ENCODE results near the gene DMRTA1. TPM values are rescaled to one million over a fixed set of nuclear protein-coding genes. Genes with fewer than 3 reads are reported as not detected.

The DMRTA1 gene
- total and polyA plus RNA-seq, 11 donors: 0.06 to 1.2 (median 0.60) TPM

GRCh38 chr9:22415941-22416691 lies 30.5 kb upstream of the DMRTA1 start:
- Histone ChIP-seq H3K4me3 (no peak overlapping the region), H3K4me1 (no peaks in the 10 kb centered on the region), H3K27ac (no peak overlapping the region), H3K9me3 (peaks cover 0 to 5% (median 0%) of the 10 kb centered on the region in 12 donors), H3K36me3 (no peaks in the 10 kb centered on the region), H3K27me3 (no peaks in the 10 kb centered on the region)
- WGBS, 4 donors: 64 to 71% (median 68%) methylated on average over 5 of the region's 5 CpGs
- TF ChIP-seq CTCF (IDR thresholded peaks at IDR 0.05) (no peak), POLR2A (IDR thresholded peaks at IDR 0.05) (no peak)
- DNase-seq (no peak), ATAC-seq (no peak)
- intact Hi-C loops (cut with DNase I): no loop called here

GRCh38 chr9:22416692-22417060 lies 29.9 kb upstream of the DMRTA1 start:
- Histone ChIP-seq H3K4me3 (no peak overlapping the region), H3K9me3 (peaks cover 0 to 5% (median 0%) of the 10 kb centered on the region in 12 donors), H3K27me3 (no peaks in the 10 kb centered on the region), H3K36me3 (no peaks in the 10 kb centered on the region), H3K4me1 (no peaks in the 10 kb centered on the region), H3K27ac (no peak overlapping the region)
- TF ChIP-seq POLR2A (IDR thresholded peaks at IDR 0.05) (no peak), CTCF (IDR thresholded peaks at IDR 0.05) (no peak)
- WGBS, 4 donors: 26 to 32% (median 30%) methylated on average over 1 of the region's 1 CpG
- no peak for ATAC-seq
- DNase-seq: no peak
- intact Hi-C loops (cut with DNase I): no loop called here

DNA sequence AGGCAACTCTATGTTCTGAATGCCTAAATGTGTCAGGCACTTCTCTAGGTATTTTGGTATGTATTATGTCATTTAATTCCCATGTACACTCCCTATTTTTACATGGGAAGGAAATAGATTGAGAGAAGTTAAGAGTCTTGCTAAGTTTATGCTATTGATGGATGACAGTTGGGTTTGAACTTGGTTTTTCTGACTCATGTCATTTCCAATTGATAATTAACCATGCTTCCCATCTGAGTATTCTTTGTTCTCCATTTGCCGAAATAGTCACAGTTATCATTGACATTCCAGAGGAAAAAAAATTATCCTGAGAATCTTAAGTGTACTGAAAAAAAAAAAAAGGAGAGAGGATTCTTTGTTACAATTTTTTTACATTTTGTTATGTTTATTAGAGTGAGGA lies 23.1 kb upstream of the DMRTA1 start:
- DNase-seq: no peak
- no peak overlapping the region for H3K4me3 ChIP-seq
- no peak overlapping the region for H3K27ac ChIP-seq
- H3K36me3 ChIP-seq: no peaks in the 10 kb centered on the region
- H3K27me3 ChIP-seq: peaks cover 0 to 4% (median 0%) of the 10 kb centered on the region in 9 donors
- WGBS, 4 donors: 64 to 81% (median 74%) methylated on average over 1 of the region's 1 CpG
- intact Hi-C loops (cut with DNase I): no loop called here
- ATAC-seq: no peak
- no peaks in the 10 kb centered on the region for H3K4me1 ChIP-seq
- TF ChIP-seq POLR2A (IDR thresholded peaks at IDR 0.05) (no peak), CTCF (IDR thresholded peaks at IDR 0.05) (no peak)
- no peaks in the 10 kb centered on the region for H3K9me3 ChIP-seq

DNA sequence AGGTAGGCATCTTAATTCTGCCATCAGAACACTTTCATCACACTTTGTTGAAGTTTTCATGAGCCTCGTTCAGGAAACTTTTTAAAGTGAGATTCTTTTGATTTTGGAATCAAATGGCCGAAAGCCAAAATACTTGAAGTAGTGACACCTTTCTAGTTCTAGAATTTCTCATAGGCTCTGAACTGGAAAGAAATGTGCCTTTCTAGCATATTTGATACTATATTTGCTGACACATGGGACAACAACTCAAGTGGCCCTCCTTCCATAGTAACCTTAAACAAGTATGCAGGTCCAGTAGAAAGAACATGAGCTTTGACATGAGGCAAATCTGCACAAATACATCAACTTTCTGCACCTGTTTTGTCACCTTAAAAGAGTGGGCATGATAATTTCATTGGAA lies 22.0 kb upstream of the DMRTA1 start:
- H3K27me3 ChIP-seq: peaks cover 0 to 7% (median 0%) of the 10 kb centered on the region in 9 donors
- no peaks in the 10 kb centered on the region for H3K9me3 ChIP-seq
- no peaks in the 10 kb centered on the region for H3K36me3 ChIP-seq
- 74 to 89% (median 86%) methylated on average over 2 of the region's 2 CpGs for WGBS, 4 donors
- no peak for TF ChIP-seq CTCF (IDR thresholded peaks at IDR 0.05)
- TF ChIP-seq POLR2A (IDR thresholded peaks at IDR 0.05): no peak
- intact Hi-C loops (cut with DNase I): no loop called here
- H3K4me1 ChIP-seq: no peaks in the 10 kb centered on the region
- ATAC-seq (no peak), DNase-seq (no peak)
- H3K4me3 ChIP-seq: no peak overlapping the region
- H3K27ac ChIP-seq: no peak overlapping the region
